Endothelial cell of umbilical vein (primary cell): ENCODE data around the gene CENPF. TPM values are rescaled to one million over a fixed set of nuclear protein-coding genes. Genes with fewer than 3 reads are reported as not detected.

Experiments used
- BruUV-seq: library from RNA; stranded (reverse); fragments of 400-500 nt; replicated peaks from 2 replicates; lab custom pipeline; 2021; lab: Mats Ljungman, UMichigan
- CTCF ChIA-PET: fragments of 300-600, 350-600 bp; sonication (Branson Sonifier 250); formaldehyde crosslinking; loops from one replicate; lab custom pipeline; 2021; ENCODE audit warnings: antibody characterized with exemption, inconsistent platforms; lab: Charles Lee
- POLR2A ChIA-PET: fragments of 300-600, 350-600 bp; sonication (Branson Sonifier 250); formaldehyde crosslinking; loops from one replicate; lab custom pipeline; 2021; ENCODE audit warnings: antibody characterized with exemption, inconsistent platforms; lab: Charles Lee
- DNase-seq: peaks from one replicate; pipeline ENCODE4 v3.0.0-alpha.2; 2011; ENCODE audit warnings: low read depth, low spot score
- FAIRE-seq: peaks from 2 replicates; lab custom pipeline; 2011; peaks lifted over from hg19 to GRCh38; lab: Jason Lieb, UNC
- H2AFZ ChIP-seq: 2 replicates; pipeline ENCODE4 v1.6.0; 2012; ENCODE audit warnings: low read depth, low read length, control low read depth, inconsistent platforms
- H3K27ac ChIP-seq: 2 replicates; pipeline ENCODE4 v1.5.1; 2011; ENCODE audit warnings: low read depth, mild to moderate bottlenecking, control low read depth, low read length, moderate library complexity; ENCODE audit not compliant: insufficient read depth
- H3K27me3 ChIP-seq, 2 experiments: 2 replicates each; pipeline versions ENCODE4 v1.6.0 to v1.6.1; 2011; ENCODE audit warnings: low read length in 2 of 2, mixed read lengths in 1 of 2; ENCODE audit not compliant: control insufficient read depth in 2 of 2, insufficient read depth in 2 of 2
- H3K36me3 ChIP-seq, 2 experiments: 2 replicates in 1 of 2; 3 replicates in 1 of 2; pipeline ENCODE4 v1.5.1; 2011; ENCODE audit warnings: low read length in 2 of 2, mild to moderate bottlenecking in 1 of 2, moderate library complexity in 1 of 2; ENCODE audit not compliant: control insufficient read depth in 2 of 2, insufficient read depth in 2 of 2; ENCODE audit errors: extremely low read depth in 1 of 2
- H3K4me1 ChIP-seq: 3 replicates; pipeline ENCODE4 v1.5.1; 2011; ENCODE audit warnings: mild to moderate bottlenecking, low read length; ENCODE audit not compliant: control insufficient read depth, insufficient read depth; ENCODE audit errors: extremely low read depth
- H3K4me2 ChIP-seq: 2 replicates; pipeline ENCODE4 v1.6.1; 2011; ENCODE audit warnings: low read length, control low read depth, mixed read lengths; ENCODE audit not compliant: insufficient read depth
- H3K4me3 ChIP-seq, 3 experiments: fragments of 200-600 bp in 1 of 3; sonication (generic), shearing (Covaris generic) in 1 of 3; replicated peaks in 1 of 3; 2 replicates each; pipeline ENCODE4 v1.5.1; 2011 to 2016; ENCODE audit warnings: control low read depth in 3 of 3, low read length in 3 of 3, mild to moderate bottlenecking in 2 of 3, inconsistent platforms in 1 of 3, low read depth in 1 of 3, moderate library complexity in 1 of 3; ENCODE audit not compliant: insufficient read depth in 1 of 3
- H3K79me2 ChIP-seq: 2 replicates; pipeline ENCODE4 v1.6.0; 2012; ENCODE audit warnings: low read length, inconsistent platforms; ENCODE audit not compliant: control insufficient read depth, insufficient read depth
- H3K9ac ChIP-seq: replicated peaks from 2 replicates; pipeline ENCODE3; 2011; ENCODE audit warnings: low read length, control low read depth; ENCODE audit not compliant: insufficient read depth; ENCODE audit errors: extremely low read depth
- H3K9me1 ChIP-seq: replicated peaks from 3 replicates; pipeline ENCODE4 v1.6.0; 2011; ENCODE audit warnings: mild to moderate bottlenecking, low read length; ENCODE audit not compliant: control insufficient read depth, insufficient read depth; ENCODE audit errors: extremely low read depth
- H3K9me3 ChIP-seq: replicated peaks from 2 replicates; pipeline ENCODE4 v1.5.1; 2012; ENCODE audit warnings: low read length, inconsistent platforms; ENCODE audit not compliant: control insufficient read depth, insufficient read depth
- H4K20me1 ChIP-seq: replicated peaks from 2 replicates; pipeline ENCODE3; 2011; ENCODE audit warnings: mild to moderate bottlenecking, low read length; ENCODE audit not compliant: control insufficient read depth, insufficient read depth; ENCODE audit errors: extremely low read depth
- EZH2 ChIP-seq: IDR thresholded peaks from 2 replicates; pipeline ENCODE4 v1.6.1; 2012; ENCODE audit warnings: borderline replicate concordance, low read depth, mild to moderate bottlenecking, moderate library complexity, low read length, inconsistent platforms; ENCODE audit not compliant: severe bottlenecking
- FOS ChIP-seq: IDR thresholded peaks from 2 replicates; pipeline ENCODE4 v1.6.1; 2011; ENCODE audit warnings: mild to moderate bottlenecking, low read length, moderate library complexity, borderline replicate concordance; ENCODE audit not compliant: insufficient read depth
- GATA2 ChIP-seq: IDR thresholded peaks from 2 replicates; pipeline ENCODE4 v1.7.0; 2011; ENCODE audit warnings: low read depth, mild to moderate bottlenecking, moderate library complexity, mixed read lengths, low read length; ENCODE audit not compliant: insufficient read length, insufficient read depth
- JUN ChIP-seq: IDR thresholded peaks from 2 replicates; pipeline ENCODE4 v1.6.1; 2011; ENCODE audit warnings: borderline replicate concordance, low read depth; ENCODE audit not compliant: insufficient read length, insufficient read depth
- MAX ChIP-seq: IDR thresholded peaks from 2 replicates; pipeline ENCODE4 v1.6.1; 2011; ENCODE audit not compliant: insufficient read depth, insufficient read length
- MYC ChIP-seq: IDR thresholded peaks from one replicate; pipeline ENCODE4 v1.6.1; 2011; ENCODE audit warnings: mild to moderate bottlenecking, low read depth, low read length
- POLR2A ChIP-seq: IDR thresholded peaks from 2 replicates; pipeline ENCODE4 v1.6.1; 2012; ENCODE audit warnings: low read depth, mild to moderate bottlenecking, control low read depth, low read length
- POLR2AphosphoS5 ChIP-seq: IDR thresholded peaks from 2 replicates; pipeline ENCODE4 v1.6.1; 2012; ENCODE audit warnings: low read depth, mild to moderate bottlenecking, control low read depth, low read length, moderate library complexity; ENCODE audit not compliant: insufficient read depth
- dilution Hi-C: fragments of 300-500 bp; cut with MboI; formaldehyde crosslinking; loops from one replicate; pipeline ENCODE4 v1.15.0; 2019; ENCODE audit warnings: low sequenced_read_pairs; ENCODE audit not compliant: extremely low pct_ligation_motif_present
- intact Hi-C: fragments of 100-400 bp; cut with micrococcal nuclease; formaldehyde crosslinking; loops from one replicate; pipeline ENCODE4 v1.10.0; 2022
- polyA plus RNA-seq, 4 experiments: library from polyadenylated mRNA; depleted of rRNA in 3 of 4; stranded (reverse) in 3 of 4; unstranded in 1 of 4; fragments of >200 nt; gene quantifications; 2 replicates each; pipeline versions ENCODE4 v1.2.1 to v1.2.3, GENCODE V29; 2011 to 2012; ENCODE audit warnings: missing spikeins in 1 of 4
- total RNA-seq: library from RNA; stranded (reverse); gene quantifications from 2 replicates; pipeline ENCODE4 v1.2.3, GENCODE V29; 2021
- TF ChIP-seq, protein P1 (sequence below), 2 donors: IDR thresholded peaks; 1 replicate in 1 of 2; 2 replicates in 1 of 2; pipeline ENCODE4 v1.5.1; 2011; ENCODE audit warnings: low read length in 2 of 2, mild to moderate bottlenecking in 2 of 2, moderate library complexity in 2 of 2, control low read depth in 1 of 2, inconsistent platforms in 1 of 2, low read depth in 1 of 2; ENCODE audit not compliant: insufficient read depth in 1 of 2; ENCODE audit errors: extremely low read depth in 1 of 2

Gene CENPF
- total and polyA plus RNA-seq, 2 donors (not counting 3 experiments of a cell fraction or from before 2014, with no cell fraction given), result 6.4 to 66.2 TPM

DNA sequence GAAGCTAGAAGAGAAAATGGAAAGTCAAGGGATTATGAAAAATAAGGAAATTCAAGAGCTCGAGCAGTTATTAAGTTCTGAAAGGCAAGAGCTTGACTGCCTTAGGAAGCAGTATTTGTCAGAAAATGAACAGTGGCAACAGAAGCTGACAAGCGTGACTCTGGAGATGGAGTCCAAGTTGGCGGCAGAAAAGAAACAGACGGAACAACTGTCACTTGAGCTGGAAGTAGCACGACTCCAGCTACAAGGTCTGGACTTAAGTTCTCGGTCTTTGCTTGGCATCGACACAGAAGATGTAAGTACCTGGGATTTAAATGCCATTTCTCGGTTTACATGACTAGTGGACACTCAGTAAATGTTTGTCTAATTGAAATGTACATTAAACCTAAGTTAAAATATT lies 40.0 kb downstream of the CENPF start:
- FAIRE-seq (no peak), DNase-seq (no peak)
- no peaks in the 10 kb centered on the region for H3K9me3 ChIP-seq
- peaks cover 2% of the 10 kb centered on the region for H3K79me2 ChIP-seq
- H3K4me1 ChIP-seq, result peaks cover 4% of the 10 kb centered on the region
- intact Hi-C loops, result no loop called here
- TF ChIP-seq POLR2AphosphoS5 (no peak), MAX (no peak), FOS (no peak), POLR2A (no peak), MYC (no peak), EZH2 (no peak), GATA2 (no peak), JUN (no peak)
- TF ChIP-seq, protein P1, sequence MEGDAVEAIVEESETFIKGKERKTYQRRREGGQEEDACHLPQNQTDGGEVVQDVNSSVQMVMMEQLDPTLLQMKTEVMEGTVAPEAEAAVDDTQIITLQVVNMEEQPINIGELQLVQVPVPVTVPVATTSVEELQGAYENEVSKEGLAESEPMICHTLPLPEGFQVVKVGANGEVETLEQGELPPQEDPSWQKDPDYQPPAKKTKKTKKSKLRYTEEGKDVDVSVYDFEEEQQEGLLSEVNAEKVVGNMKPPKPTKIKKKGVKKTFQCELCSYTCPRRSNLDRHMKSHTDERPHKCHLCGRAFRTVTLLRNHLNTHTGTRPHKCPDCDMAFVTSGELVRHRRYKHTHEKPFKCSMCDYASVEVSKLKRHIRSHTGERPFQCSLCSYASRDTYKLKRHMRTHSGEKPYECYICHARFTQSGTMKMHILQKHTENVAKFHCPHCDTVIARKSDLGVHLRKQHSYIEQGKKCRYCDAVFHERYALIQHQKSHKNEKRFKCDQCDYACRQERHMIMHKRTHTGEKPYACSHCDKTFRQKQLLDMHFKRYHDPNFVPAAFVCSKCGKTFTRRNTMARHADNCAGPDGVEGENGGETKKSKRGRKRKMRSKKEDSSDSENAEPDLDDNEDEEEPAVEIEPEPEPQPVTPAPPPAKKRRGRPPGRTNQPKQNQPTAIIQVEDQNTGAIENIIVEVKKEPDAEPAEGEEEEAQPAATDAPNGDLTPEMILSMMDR (IDR thresholded peaks at IDR 0.05; ENCODE audit: extremely low read depth in 1 of 2, insufficient read depth in 1 of 2, low read depth in 1 of 2, low read length in 2 of 2), result no peak
- H3K27me3 ChIP-seq, result no peaks in the 10 kb centered on the region
- CTCF ChIA-PET, result interaction anchor here (1.2 to 1.9 kb wide), 4 partner anchors 15 to 883 kb away, joined by 3 to 7 read pairs (median 5); no protein-coding TSS in a partner anchor
- peaks cover 0 to 31% of the 10 kb centered on the region in 2 experiments for H3K36me3 ChIP-seq
- H2AFZ ChIP-seq, result no peak overlapping the region
- dilution Hi-C loops, result no loop called here
- no peak overlapping the region for H3K9ac ChIP-seq
- H4K20me1 ChIP-seq, result no peaks in the 10 kb centered on the region
- POLR2A ChIA-PET, result no interaction called here
- H3K27ac ChIP-seq, result no peak overlapping the region
- H3K9me1 ChIP-seq, result no peaks in the 10 kb centered on the region
- H3K4me3 ChIP-seq, result no peak overlapping the region
- no TSS peak for BruUV-seq
- no peak overlapping the region for H3K4me2 ChIP-seq
